ENCODE measurements around the gene THAP8. TPM values are rescaled to one million over a fixed set of nuclear protein-coding genes. Genes with fewer than 3 reads are reported as not detected.

THAP8 gene
- total and polyA plus RNA-seq, 2 donors (not counting 3 experiments of a cell fraction or from before 2014, with no cell fraction given): 2.9 to 6.6 TPM

- CTCF ChIA-PET: interaction anchor here (1.6 to 2.0 kb wide), 2 partner anchors 14 to 24 kb away, joined by 5 to 7 read pairs; no protein-coding TSS in a partner anchor
Observed at GRCh38 chr19:36084231-36085009, 30.3 kb upstream of the THAP8 start.

More at GRCh38 chr19:36084231-36085009, 30.3 kb upstream of the THAP8 start:
- H3K36me3 ChIP-seq (ENCODE audit: control insufficient read depth in 2 of 2, extremely low read depth in 1 of 2, insufficient read depth in 2 of 2, low read length in 2 of 2): peaks cover 10 to 11% of the 10 kb centered on the region in 2 experiments
- no peaks in the 10 kb centered on the region for H3K27me3 ChIP-seq (ENCODE audit: control insufficient read depth in 2 of 2, insufficient read depth in 2 of 2, low read length in 2 of 2)
- no peaks in the 10 kb centered on the region for H3K9me1 ChIP-seq (replicated peaks; ENCODE audit: control insufficient read depth, extremely low read depth, insufficient read depth, low read length)
- FAIRE-seq (no peak), DNase-seq (ENCODE audit: low read depth, low spot score) (no peak)
- no peaks in the 10 kb centered on the region for H3K79me2 ChIP-seq (ENCODE audit: control insufficient read depth, insufficient read depth, low read length)
- intact Hi-C loops (cut with micrococcal nuclease): no loop called here
- no peaks in the 10 kb centered on the region for H3K9me3 ChIP-seq (replicated peaks; ENCODE audit: control insufficient read depth, insufficient read depth, low read length)
- dilution Hi-C loops (cut with MboI; ENCODE audit: extremely low pct_ligation_motif_present, low sequenced_read_pairs): no loop called here
- BruUV-seq (replicated peaks): no TSS peak
- POLR2A ChIA-PET: no interaction called here
- H4K20me1 ChIP-seq (replicated peaks; ENCODE audit: control insufficient read depth, extremely low read depth, insufficient read depth, low read length): no peaks in the 10 kb centered on the region
- H3K4me1 ChIP-seq (ENCODE audit: control insufficient read depth, extremely low read depth, insufficient read depth, low read length): no peaks in the 10 kb centered on the region
- no peak overlapping the region for H2AFZ ChIP-seq (ENCODE audit: low read depth, low read length)
- no peak for TF ChIP-seq POLR2A (IDR thresholded peaks at IDR 0.05; ENCODE audit: low read depth, low read length)
- no peak for TF ChIP-seq FOS (IDR thresholded peaks at IDR 0.05; ENCODE audit: borderline replicate concordance, insufficient read depth, low read length)
- TF ChIP-seq CTCF (IDR thresholded peaks at IDR 0.05; ENCODE audit: extremely low read depth in 1 of 2, insufficient read depth in 1 of 2, low read depth in 1 of 2, low read length in 2 of 2): no peak
- TF ChIP-seq JUN (IDR thresholded peaks at IDR 0.05; ENCODE audit: borderline replicate concordance, insufficient read depth, insufficient read length, low read depth): no peak
- no peak for TF ChIP-seq POLR2AphosphoS5 (IDR thresholded peaks at IDR 0.05; ENCODE audit: insufficient read depth, low read depth, low read length)
- TF ChIP-seq MYC (IDR thresholded peaks at IDR 0.05; ENCODE audit: low read depth, low read length): no peak
- TF ChIP-seq GATA2 (IDR thresholded peaks at IDR 0.05; ENCODE audit: insufficient read depth, insufficient read length, low read depth, low read length): no peak
- no peak for TF ChIP-seq MAX (IDR thresholded peaks at IDR 0.05; ENCODE audit: insufficient read depth, insufficient read length)
- TF ChIP-seq EZH2 (IDR thresholded peaks at IDR 0.05; ENCODE audit: borderline replicate concordance, low read depth, low read length, severe bottlenecking): no peak
- H3K4me3 ChIP-seq (replicated peaks in 1 of 3; ENCODE audit: insufficient read depth in 1 of 3, low read depth in 1 of 3, low read length in 3 of 3): no peak overlapping the region
- H3K27ac ChIP-seq (ENCODE audit: insufficient read depth, low read depth, low read length): no peak overlapping the region
- H3K9ac ChIP-seq (replicated peaks; ENCODE audit: extremely low read depth, insufficient read depth, low read length): no peak overlapping the region
- no peak overlapping the region for H3K4me2 ChIP-seq (ENCODE audit: insufficient read depth, low read length)
